GM18861 (cell line): ENCODE results near the gene IVD.

Experiments
- ATAC-seq: cut with Tn5 transposase; IDR thresholded peaks from one replicate; pipeline ENCODE4 v1.9.1; 2021; ENCODE audit not compliant: unreplicated experiment

The IVD gene

DNA sequence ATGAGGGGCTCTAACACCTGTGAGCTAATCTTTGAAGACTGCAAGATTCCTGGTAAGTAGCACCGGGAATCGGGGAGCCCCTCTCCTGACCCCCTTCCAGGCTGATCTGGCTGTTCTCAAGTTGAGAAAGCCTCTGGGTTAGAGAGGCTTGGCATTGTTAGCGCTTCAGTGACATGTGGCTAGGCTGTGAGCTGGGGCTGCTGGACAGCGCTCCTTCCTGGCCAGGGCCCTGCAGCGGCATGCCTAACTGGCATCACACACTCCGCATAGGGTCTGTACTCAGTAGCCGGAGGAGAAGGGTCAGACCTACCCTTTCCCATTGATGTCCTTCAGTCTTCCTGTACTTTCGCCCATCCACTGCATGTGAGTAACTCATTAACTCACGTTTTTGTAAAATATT, 7.4 kb downstream of the IVD start:
- no peak for ATAC-seq

DNA sequence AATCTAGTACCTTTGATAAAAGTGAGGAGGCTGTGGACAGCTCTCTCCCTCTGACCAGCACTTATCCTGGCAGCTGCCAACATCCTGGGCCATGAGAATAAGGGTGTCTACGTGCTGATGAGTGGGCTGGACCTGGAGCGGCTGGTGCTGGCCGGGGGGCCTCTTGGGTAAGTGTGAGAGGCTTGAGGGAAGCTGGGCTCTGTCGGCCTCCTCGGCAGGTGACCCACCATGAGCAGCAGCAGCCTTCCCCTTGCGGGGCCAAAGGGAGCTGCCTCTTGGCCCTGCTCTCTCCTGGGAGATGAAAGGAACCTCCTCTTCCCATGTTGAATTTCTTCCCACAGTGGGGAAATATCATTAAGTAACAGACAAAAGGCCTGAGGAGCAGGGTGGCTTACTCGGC, 9.2 kb downstream of the IVD start:
- no peak for ATAC-seq

DNA sequence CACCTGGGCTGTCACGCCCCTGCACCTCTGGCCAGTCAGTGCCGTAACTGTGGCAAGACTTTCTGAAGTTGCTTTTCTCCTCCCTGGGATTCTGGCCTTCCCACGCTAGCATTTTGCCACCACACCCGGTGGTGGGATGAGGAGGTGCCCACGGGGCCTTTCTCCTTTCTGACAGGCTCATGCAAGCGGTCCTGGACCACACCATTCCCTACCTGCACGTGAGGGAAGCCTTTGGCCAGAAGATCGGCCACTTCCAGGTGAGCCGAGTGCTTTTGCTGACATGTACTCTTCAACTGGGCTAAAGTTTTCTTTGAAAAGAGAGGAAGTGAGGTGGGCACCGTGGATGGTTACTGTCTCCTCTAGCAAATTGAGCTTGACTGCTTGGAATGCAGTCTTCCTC, 9.6 kb downstream of the IVD start:
- ATAC-seq = no peak

DNA sequence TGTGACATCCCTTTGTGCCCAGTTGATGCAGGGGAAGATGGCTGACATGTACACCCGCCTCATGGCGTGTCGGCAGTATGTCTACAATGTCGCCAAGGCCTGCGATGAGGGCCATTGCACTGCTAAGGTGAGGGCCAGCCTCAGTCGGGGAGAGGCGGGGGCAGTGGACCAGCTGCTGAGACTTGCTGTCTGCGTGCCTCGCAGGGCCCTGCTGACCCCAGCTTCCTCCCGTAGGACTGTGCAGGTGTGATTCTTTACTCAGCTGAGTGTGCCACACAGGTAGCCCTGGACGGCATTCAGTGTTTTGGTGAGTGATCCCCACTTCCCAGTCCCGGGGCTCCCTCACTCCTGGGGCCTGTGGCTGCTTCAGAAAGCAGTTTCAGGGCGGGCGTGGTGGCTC, 10.5 kb downstream of the IVD start:
- ATAC-seq = no peak

DNA sequence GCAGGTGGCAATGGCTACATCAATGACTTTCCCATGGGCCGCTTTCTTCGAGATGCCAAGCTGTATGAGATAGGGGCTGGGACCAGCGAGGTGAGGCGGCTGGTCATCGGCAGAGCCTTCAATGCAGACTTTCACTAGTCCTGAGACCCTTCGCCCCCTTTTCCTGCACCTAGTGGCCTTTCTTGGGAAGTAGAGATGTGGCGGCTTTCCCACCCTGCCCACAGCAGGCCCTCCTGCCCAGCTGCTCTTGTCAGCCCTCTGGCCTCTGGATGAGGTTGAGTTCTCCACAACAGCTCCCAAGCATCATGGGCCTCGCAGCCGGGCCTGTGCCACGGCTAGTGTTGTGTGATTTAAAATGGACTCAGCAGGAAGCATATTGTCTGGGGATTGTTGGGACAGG, 12.5 kb downstream of the IVD start:
- no peak for ATAC-seq

DNA sequence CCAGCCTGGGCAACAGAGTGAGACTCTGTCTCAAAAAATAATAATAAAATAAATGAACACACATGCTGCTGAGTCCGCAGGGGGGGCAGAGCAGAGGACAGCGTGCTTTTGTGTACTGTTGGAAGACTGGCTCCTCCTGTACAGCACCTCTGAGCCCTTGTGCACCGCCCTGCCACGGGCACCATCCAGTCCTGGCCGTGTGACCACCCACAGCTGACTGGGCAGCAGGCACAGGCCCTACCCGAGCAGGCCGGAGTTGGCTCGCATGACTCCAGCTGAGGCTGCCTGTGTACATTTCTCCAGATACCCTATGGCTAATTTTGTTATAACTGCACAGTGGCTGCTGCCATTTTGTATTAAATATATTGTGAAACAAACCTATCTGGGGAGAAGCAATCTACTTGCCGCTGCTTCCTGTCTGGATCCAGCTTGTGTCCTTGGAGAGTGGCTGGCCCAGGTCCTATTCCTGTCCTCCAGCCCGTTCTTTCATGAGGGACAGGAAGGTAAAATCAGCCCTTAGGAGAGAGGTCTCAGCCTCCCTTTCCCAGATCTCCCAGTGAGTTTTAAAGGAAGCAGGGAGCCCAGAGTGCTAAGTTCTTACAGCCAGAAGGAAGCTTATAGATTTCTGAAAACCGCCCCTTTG, 14.6 kb downstream of the IVD start:
- no peak for ATAC-seq

DNA sequence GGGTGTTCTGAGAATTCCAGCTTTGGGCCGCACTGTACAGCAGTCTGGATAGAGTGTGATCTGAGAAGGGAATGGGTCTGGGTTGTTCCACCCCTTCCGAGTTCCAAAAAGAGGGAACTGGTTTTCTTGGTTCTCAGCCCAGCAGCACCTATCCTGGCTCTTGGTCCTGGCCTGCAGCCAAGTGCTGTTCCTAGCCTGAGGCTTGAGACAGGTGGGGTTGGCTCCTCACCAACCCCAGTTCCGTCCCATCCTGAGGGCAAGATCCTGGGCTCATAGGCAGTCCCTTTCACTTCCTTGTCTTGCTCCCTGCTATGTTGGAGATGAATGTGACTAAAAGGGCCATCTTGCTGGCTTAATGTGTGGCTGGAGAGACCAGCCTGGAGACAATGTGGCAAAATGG, 15.2 kb downstream of the IVD start:
- no peak for ATAC-seq

DNA sequence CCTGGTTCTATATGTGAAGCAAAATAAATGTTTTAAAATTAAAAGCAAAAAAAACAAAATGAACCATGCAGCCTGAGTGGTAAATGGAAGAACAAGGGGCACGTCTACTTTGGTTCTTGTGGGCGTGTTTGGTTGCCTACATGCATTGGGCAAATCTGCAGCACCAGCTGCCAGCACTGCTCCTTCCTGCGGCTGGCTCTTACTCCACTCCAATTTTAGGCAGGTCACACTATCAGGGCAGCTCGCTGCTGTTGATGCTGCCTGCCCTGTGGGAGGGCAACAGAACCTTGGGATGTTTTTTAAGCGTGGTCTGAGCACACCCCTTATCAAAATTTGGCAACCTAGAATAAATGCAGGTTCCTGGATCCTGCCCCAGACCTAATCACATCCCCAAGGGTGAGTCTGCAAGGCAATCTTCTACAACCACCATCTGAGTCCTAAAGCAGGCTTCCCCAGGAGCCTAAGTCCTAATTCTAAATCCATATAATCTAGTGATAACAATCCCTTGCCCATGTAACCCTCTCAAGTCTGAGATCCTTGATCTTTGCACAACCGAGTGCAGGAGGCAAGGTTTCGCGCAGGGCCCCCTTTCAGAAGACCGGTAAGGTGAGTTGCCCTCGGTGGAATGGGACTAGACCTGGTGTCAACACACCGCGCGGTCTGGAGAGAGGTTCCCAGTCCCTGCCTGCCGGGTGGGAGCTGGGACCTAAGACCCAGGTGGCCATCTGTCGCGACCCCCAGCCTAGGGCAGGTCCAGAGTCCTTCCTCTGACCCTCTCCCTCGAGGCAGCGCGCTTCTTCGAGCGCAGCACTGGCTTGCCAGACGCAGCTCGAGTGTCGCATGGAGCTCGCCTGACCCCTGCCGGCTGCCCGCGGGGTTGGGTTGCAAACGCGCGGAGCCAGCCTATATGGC, 15.9 kb downstream of the IVD start:
- ATAC-seq = no peak

DNA sequence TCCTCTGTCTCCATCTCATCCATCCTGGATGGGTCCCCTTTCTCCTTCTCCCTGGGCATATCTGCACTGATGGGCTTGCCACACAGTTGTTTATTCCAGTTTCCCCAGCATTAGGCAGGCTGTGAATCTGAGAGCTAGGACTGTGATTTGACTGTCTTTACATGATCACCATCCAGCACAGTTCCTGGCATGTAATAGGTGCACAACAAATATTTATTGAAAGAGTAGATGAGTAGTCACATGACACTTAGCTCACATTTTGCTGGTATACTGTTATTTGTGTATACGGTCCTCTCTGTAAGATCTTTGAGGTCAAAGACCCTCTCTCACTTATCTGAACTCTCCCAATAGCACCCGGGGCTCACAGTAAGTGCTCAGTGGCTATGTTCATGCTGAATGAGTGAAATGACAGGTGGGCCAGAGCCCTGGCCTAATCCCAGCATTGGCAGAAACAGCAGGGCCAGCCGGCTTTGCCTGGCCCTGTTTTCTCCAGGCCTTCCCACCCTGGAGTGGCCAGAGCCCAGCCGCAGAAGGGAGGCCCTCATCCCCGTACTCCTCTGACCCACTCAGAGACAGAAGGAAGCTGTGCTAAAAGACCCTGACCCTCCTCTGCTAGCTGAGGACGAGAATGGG, 19.0 kb downstream of the IVD start:
- ATAC-seq = no peak

DNA sequence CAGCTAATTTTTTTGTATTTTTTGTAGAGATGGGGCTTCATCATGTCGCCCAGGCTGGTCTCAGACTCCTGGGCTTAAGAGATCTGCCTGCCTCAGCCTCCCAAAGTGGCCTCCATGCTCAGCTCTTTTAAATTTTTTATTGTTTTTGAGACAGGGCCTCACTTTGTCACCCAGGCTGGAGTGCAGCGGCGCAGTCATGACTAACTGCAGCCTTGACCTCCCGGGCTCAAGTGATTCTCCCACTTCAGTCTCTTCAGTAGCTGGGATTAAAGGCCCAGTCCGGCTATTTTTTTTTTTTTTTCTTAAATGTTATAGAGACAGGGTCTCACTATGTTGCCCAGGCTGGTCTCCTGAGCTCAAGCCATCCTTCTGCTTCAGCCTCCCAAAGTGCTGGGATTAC, 20.1 kb downstream of the IVD start:
- no peak for ATAC-seq

DNA sequence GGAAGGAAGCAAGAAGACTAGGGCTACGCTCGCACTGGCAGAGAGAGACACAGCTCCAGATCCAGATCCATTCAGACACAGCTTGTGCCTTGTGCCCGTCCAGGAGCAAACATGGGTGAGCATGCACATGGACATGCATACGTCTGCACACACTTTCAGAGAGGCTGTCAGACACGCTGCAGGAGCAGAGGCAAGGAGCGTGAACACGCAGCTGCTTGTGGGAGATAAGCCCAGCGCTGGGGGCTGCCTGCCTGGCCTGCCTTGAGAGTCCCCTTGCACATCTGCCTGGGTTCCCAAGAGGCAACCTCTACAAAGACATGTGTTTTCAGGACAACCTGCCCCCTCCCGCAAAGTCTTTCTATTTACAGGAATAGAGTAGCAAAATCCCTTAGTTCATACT, 21.6 kb downstream of the IVD start:
- no peak for ATAC-seq

DNA sequence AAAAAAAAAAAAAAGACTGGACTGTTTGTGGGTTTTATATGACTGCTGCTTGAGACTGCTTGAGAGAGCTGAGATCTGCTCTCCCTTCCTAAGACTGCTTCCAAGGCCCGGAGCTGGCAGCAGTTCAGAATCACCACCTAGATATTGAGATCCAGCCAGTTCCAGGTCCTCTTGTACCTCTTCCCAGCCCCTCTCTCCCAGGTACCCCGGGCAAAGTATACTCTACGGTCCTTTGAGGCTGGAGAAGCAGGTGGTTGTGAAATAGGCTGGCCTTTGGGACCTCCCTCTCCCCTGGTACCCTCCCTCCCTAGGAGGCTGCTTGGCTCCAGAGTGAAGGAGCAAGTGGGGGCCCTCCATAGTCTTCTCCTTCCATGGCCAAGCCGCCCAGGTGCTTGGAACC, 22.6 kb downstream of the IVD start:
- ATAC-seq = no peak

DNA sequence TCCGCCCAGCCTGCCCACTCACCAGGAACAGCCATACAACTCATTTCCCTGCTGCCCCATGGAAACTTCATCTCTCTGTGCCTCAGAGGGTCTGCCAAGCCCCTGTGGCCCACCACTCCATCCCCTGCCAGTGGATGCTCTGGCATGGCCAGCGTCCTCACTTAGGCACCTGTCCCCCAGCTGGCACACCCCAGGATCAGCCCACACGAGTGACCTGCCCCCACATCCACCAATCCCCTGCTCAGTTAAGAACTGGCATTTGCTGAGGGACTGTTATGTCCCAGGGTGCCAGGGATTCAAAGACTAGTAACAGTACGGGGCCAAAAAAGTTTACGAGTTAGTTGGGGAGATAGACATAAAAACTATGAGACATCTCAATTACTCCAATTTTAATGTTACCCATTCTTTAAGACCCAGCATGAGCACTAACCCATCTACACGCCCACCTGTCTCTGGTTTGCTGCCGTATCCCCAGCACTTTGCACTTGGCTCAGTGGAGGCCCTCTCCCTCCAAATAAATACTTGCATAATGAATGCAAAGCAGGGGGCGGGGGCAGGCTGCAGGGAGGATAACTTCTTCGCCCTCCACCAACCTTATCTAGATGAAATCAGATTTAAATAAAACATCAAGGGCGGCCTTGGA, 23.6 kb downstream of the IVD start:
- ATAC-seq = no peak

DNA sequence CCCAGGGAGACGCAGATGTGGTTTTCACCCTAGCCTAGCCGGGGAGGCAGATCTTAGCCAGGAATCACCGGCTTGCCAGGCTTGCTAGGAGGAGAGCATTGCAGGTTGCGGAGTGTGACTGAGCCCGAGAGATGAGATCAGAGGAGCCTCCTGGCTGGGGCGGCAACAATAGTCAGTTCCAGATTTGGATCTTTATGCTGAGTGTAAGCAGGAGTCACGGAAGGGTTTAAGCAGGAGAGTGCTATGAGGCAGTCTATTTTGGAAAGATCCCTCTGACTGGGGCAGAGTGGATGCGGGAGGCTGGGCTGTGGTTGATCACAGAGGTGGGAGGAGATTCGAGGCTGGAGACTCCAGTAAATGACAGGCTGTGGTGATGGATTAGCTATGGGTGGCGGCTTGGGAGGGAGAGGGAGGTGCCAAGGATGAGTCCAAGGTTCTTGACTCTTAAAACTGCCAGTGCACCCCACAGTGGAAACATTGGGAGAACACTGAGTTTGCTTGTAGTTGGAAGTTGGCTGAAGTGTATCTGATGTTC, 24.7 kb downstream of the IVD start:
- ATAC-seq = no peak

DNA sequence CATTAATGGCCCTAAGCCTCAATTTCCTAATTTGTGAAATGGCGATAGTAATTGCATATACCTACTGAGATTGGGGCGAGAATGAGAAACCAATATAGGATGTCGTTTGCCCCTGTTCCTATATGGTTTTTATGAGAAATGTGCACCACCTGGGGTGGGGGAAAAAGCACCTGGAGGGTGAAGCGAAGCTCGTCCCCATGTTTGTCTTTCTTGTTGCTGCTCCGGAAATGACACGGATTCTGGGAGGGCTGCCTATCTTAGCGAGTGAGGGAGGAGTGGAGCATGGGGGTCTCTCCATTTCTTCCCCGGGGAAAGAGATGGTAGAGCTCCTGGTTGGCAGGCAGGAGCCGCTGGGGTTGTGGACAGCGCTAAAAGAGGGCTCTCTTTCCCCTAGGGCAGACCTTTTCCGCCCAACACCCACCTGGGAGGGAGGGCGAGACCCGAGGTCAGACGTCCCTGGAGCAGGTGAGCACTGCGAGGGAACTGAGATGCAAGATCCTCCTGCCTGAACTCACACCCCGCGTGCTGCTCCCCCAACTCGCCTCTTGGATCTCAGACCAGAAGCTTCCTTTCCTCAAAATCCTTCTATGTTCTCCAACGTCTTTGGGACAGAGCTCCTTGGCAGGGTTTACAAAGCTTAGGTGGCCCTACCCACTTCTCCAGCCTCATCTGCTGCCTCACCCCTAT, 29.6 kb downstream of the IVD start:
- no peak for ATAC-seq

DNA sequence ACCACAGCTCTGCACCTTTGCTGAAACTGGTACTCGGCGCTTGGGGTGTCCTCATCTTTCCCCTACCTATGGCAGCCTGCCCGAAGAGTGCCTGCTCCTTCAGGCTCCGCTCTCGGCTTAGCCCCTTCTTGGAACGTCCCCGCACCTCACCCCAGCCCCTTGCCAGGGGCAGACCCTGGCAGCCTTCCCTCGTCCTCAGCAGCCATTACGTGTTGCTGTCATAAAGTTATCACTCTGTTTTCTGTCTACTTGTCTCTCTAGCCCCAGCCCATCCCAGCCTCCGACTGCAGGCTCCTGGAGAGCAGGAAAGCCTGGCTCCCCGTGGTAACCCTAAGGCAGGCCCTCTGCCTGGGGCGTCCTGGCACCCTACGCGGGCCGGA, 30.1 kb downstream of the IVD start:
- no peak for ATAC-seq

DNA sequence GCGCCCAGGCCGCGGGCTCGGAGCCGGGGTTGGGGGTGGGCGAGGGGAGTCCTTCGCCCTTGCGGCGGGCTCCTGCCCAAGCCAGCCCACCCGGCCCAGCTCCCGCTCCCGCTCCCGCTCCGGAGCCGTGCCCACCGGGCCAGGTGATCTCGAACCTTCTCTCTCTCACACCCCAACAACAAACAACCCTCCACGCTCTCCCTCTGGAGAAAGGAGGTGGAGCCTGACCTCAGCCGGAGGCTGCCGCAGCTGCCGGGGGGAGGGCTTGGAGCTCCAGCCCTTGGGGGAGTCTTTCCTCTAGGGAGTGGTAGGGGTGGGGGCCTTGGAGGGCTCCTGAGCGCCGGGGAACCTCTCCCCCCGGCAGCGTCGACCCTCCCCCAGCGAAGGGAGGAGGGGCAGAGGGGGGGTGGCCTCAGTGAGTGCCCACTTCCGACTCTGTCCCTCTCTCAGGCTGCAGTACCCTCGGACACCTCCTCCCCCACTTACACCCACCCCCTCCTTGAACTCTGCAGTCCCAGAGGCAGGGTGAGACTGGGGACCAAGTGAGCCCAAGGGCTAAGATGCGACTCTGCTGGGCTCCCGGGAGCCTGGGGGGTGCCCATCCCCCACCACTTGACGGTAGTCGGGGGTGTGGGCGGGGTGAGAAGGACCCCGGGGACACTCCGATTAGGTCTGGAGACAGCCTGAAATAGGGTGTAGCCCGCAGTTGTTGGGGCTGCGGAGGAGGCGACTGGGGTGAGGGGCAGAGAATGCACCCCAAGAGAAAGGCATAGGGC, 30.7 kb downstream of the IVD start:
- ATAC-seq = no peak

DNA sequence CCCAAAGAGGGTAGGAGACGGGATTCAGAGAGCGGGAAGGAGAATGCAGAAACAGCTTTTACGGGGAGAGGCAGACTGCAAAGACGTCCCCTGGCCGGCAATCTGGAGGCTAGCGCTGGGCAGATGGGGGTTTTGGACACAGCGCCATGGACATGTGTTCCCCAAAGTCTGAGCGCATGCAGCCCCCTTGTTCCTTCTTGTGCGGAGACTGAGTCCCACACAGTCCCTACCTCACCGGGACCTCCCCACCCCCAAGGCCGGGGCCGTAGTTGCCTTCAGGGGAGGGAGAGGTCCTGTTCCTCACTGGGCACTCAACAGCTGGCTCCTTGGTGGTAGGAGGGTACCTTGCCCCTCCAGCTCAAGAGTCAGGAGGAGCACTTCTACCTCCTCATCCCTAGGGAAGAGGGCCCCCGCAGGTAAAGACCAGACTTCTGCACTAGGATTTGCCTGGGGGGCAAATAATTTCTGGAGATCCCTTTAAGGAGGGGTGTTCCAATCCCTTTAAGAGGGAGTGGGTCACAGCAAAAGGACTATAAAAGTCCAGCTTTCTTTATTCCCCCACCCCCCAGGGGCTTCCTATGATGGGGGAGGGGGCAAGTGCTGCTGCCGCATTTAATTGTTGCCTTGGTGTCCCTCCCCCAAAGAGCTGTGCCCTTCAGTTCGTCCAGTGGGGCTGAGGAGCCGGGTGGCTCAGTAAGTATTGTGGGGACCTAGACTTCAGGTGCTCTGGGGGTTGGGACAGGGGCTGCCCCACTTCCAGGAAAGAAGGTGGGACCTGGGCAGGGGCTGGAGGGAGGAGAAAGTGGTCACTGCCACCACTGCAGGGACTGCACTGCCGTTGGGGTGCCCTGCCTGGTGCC, 31.5 kb downstream of the IVD start:
- ATAC-seq = no peak
